ENCODE data around the gene LAMA3.
A peak's percentile ranks its signal among the peaks of the same experiment; 100 is the strongest.

Gene LAMA3

DNA sequence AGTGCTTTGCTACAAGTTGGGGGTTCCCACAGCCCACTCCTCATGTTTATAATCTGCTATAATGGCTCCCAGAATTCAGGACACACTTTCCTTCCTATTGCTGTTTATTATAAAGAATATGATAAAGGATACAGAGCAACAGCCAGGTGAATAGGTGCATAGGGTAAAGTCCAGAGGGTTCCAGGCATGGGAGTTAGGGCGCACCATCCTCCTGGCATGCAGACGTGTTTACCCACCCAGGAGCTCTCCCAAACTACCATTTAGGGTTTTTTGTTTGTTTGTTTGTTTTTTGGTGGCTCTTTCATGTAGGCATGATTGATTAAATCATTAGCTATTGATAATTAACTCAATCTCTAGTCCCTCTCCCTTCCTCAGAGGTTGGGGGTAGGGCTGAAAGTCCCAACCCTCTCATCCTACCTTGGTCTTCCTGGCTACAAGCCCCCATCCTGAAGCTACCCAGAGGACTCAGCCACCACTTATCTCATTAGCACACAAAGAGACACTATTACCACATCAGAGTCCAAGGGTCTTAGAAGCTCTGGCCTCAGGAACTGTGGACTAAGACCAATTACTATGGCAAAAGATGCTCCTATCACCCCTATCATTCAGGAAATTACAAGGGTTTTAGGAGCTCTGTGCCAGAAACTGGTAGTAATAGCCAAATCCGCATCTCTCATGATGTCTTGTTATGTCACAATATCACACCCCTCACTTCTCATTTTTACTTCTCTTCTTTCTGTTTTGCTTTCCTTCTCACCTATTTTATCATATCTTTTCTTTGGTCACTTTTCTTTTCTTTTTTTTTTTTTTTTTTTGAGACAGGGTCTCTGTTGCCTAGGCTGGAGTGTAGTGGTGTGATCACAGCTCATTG is 170.4 kb downstream of the LAMA3 start:
- no peak for DNase-seq

DNA sequence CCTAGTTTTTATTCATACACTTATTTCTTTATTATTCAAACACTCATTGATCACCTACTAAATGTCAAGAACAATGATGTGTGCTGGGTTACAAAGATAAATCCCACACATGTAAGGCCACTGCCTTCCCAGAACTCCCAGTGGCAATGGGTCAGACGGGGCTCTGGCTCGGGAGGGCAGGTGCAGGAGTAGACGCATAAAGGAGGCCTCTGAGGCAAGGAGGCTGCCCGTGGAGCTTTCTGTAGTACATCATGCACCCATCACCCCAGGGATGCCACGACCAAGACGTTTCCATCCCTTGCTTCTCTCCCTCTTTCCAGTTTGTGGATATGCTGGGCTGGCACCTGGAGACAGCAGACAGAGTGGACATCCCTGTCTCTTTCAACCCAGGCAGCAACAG is 172.1 kb downstream of the LAMA3 start:
- DNase-seq, result no peak

DNA sequence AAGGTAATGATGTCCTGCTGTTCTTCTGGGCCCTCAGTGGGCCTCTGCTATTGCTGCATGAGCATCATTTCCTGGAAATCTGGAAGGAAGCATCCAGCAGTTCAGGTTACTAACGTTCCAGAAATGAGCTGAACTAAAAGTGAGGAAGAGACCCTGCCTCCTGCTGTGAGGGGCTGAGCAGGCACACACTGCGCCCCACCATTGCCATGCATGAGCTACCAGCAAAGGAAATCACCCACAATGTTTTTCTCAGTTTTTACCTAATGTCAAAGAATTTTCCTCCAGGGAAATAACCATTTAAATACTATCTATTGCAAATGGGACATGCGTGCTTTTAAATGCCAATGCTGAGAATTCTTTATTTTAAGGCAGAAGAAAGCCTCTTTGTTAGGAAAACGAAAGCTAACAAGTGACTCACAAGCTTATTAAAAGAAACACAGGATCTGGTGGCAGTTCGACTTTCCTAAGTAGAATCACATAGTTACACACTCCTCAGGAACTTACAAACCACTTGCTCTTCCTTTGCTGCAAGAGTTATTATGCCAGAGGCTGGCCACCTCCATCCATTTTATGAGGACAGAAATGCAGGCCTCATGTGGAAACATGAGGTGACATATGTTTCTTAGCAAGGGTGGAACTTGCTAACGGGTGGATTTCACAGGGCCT is 172.7 kb downstream of the LAMA3 start:
- peak; percentile 58 for DNase-seq

- DNase-seq, result peak; percentile 20
Measured at GRCh38 chr18:23864624-23865023, 175.4 kb downstream of the LAMA3 start.

GRCh38 chr18:23867006-23867405 is 177.8 kb downstream of the LAMA3 start:
- no peak for DNase-seq

- DNase-seq, result no peak
Measured at GRCh38 chr18:23868136-23868785, 179.0 kb downstream of the LAMA3 start.

DNA sequence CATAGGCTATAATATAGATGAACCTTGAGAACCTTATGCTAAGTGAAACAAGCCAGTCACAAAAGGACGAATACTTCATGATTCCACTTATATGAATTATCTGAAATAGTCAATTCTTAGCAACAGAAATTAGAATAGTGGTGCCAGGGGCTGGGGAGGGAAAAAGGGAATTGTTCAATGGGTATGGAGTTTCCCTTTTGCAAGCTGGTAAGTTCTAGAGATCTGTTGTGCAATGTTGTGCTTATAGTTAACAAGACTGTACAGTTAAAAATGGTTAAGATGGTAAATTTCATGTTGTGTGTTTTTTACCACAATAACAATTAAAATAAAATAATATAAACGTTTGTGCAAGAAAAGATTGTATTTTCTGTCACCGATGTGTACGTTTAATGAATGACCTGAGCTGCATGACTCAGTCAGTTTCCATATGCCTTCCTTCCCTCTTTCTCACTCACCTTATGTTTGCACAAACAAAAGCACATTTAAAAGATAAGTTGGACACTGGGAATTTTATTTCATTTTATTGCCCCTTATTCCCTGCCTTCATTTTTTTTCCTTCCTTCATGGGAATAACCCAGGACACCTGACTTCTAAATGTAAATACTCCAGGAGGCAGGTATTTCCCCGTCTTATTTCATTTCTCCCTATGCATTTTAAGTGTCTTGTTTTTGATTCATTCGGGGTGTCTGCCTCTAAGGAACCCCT is 181.6 kb downstream of the LAMA3 start:
- no peak for DNase-seq

DNA sequence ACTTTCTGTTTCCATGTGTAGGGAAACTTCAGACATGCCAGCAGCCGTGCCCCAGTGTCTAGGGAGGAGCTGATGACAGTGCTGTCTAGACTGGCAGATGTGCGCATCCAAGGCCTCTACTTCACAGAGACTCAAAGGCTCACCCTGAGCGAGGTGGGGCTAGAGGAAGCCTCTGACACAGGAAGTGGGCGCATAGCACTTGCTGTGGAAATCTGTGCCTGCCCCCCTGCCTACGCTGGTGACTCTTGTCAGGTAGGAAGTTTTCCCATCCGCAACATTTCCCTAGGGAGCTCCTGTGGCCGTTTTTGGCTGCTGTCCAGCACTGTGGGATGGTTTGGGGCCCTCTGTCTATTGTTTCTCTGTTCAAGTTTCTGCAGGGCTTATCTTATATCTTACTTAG is 182.2 kb downstream of the LAMA3 start:
- no peak for DNase-seq

- DNase-seq, result no peak
Measured at GRCh38 chr18:23872701-23873550, 183.7 kb downstream of the LAMA3 start.

DNA sequence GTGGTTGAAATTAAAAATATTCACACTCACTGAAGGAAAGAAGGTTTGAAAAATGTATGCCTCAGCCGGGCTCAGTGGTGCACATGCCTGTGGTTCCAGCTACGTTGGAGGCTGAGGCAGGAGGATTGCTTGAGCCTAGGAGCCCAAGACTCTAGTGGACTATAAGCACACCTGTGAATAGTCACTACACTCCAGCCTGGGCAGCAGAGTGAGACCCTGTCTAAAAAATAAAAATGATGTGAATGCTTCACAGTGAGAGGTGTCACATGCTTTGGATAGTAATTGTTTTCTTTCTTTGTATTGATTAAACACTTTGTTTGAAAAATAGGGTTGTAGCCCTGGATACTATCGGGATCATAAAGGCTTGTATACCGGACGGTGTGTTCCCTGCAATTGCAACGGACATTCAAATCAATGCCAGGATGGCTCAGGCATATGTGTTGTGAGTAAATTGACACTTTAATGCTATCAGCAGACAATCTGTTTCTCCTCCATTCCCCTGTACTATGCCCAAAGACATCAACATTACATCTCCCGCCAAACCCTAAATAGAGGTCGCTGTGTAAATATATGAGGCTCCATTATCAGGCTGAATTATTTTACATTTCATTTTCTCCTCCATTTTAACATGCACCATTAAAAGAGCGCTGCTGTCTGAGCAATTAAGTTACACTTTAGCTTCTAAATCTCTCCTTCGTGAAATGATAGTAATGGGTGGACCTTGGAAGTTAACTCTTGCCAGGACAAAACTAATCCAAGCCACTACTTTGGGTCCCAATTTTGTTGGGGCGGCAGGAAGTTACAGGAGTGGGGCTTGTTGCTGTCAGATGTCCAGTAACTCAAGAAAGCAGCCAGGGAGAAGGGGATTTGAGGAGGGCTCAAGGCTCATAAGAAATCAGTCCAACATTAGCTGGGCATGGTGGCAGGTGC is 187.0 kb downstream of the LAMA3 start:
- no peak for DNase-seq

DNA sequence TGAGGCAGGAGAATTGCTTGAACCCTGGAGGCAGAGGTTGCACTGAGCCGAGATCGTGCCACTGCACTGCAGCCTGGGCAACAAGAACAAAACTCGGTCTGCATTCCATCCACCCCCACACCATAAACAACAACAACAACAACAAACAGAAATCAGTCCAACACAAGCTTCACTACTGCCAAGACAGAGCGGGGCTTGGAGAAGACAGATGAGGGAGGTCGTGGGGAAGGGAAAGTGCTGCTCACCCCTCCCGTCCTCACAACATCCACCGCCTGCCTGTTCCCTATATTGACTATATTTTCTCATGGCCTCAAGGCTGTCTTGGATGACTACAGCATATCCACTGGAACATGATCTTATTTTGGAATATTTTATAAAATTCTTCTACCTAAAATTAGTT is 187.7 kb downstream of the LAMA3 start:
- DNase-seq, result no peak

DNA sequence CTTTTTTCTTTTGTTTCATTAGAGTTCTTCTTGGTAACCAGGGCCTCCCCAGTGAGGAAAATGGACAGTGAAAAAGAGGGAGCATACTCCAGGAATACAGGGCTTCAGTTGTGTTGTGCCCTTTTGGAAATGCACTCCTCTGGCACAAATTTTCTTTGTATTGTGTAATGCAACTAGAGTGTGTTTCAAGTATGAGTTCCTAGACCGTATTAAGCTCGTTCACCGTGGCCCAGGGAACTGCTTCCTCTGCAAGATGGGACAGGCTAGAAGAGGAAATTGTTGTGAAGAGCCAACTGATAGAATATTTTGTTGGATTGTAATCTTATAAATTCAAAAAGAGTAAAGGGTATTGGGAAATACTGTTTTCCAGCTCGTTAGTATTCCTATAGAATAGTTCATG is 188.1 kb downstream of the LAMA3 start:
- DNase-seq, result no peak

DNA sequence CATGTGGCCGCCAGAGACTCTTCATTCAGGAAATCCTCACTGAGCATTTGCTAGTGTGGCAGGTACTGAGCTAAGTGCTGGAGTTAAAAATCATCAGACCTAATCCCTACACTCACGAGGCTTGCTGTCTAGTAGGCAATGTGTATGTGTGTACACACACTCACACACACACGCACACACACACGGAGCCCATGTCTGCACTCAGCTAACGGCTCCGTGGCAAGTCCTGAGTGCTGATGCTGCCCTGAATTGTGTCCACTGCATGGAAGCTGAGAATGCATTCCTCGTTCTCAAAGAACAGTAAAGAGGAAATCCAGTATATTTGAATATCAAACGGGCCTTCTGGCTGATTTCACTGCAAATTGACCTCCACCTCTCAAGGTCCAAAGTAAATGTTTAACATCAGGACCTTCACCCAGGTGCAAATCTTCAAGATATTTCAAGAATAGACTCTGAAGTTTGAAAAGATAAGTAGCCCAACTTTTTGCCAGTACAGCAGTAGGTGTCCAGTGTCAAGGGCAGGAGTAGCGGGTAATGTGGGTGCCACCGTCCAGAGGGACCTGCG is 189.2 kb downstream of the LAMA3 start:
- no peak for DNase-seq

DNA sequence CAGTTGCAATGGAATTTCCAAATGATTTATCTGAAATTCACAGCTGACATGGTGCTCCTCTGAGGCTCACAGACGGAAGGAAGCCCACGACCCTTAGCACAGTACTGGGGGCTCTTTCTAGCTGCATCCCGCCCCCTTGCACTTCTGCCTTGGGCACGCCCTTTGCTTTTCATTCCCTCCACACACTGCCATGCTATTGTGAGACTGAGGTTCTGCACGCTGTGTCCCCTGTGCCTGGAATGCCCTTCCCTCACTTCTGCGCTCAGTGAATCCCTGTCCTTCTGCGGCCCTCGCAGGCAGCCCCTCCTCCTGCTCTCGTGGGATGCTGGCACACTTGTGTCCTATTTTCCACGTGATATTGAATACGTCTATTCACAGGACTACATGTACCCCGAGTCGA is 189.9 kb downstream of the LAMA3 start:
- DNase-seq, result no peak

DNA sequence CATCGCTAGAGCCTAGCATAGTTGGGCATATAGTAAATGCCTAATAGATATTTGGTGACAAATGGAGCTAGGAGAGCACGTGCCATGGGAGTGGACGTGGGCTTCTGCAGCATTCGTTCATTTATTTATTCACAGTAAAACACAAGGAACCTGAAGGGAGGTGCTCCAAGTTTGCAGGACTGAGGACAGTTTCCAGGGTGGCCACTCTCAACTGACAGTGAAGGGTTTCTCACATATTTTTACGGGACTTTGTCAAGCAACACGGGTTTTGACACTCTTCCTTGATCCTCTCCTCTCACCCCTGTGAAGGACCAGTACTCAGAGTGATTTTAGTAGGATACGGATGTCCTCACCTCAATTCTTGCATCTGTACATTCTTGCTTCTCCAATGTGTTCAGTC is 190.3 kb downstream of the LAMA3 start:
- no peak for DNase-seq

DNA sequence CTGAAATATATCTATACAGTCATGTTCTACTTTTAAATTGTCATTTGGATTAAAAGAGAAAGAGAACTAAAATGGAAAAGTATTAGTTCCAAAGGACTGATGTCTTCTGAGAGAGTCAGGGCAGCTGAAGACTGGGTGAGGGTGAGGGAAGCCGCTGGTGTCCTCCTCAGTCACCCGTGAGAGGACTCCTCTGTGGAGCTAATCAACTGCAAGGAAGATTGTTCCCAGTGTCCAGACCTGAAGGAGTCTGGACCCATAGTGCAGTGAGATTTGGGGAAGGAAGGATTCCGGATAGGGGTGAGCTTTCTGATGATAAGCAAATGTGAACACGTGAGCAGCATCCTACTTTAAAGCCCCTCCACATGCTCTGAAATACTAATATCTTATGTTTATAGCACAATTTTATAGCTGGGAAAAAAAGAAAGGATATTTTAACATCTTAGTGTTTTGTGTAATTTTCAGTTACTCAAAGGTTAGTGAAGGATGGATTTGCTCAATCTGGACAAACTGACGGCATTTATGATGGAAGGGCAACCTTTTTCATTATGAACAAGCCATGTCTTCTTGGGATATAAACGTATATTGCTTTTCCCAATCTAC is 190.8 kb downstream of the LAMA3 start:
- DNase-seq, result no peak

- no peak for DNase-seq
Measured at GRCh38 chr18:23880931-23881617, 191.8 kb downstream of the LAMA3 start.

GRCh38 chr18:23881778-23882177 is 192.5 kb downstream of the LAMA3 start:
- DNase-seq, result no peak

GRCh38 chr18:23882616-23883276 is 193.5 kb downstream of the LAMA3 start:
- DNase-seq, result no peak

All from GF-D8 (cell line).